ENCODE measurements around the gene JAM2.

JAM2 gene

DNA sequence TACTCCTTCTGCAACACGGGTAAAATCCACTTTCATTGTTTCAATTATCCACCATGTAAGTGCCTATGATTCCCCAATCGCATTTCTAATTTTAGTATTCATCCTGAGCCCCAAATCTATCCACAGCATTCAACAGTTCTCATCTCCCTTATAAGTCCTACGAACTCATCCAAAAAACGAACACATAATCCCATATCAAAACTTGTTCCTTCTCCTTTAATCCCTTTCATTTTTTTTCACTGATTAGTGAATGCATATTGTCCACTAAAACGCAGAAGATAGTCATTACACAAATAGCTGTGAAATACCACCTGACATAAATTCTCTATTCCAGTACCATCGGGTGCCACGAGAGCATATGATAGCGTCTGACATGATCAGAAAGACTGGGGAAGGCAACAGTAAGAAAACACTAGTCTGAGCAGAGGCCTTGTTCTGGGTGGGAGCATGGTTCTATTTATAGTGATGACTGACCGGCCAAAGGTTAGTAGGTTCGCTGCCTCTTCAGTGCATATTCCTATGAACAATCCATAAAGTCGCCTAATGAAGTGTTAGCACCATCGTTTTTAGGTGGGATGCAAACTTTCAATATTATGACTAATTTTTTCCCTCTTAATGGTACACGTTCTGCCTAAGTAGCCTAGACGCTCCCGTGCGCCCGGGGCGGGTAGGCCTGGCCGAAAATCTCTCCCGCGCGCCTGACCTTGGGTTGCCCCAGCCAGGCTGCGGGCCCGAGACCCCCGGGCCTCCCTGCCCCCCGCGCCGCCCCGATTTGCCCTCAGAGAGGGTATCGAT, 95.0 kb downstream of the JAM2 start:
- DNase-seq (ENCODE audit: low spot score) = peak; percentile 19
- TF ChIP-seq, protein P1, sequence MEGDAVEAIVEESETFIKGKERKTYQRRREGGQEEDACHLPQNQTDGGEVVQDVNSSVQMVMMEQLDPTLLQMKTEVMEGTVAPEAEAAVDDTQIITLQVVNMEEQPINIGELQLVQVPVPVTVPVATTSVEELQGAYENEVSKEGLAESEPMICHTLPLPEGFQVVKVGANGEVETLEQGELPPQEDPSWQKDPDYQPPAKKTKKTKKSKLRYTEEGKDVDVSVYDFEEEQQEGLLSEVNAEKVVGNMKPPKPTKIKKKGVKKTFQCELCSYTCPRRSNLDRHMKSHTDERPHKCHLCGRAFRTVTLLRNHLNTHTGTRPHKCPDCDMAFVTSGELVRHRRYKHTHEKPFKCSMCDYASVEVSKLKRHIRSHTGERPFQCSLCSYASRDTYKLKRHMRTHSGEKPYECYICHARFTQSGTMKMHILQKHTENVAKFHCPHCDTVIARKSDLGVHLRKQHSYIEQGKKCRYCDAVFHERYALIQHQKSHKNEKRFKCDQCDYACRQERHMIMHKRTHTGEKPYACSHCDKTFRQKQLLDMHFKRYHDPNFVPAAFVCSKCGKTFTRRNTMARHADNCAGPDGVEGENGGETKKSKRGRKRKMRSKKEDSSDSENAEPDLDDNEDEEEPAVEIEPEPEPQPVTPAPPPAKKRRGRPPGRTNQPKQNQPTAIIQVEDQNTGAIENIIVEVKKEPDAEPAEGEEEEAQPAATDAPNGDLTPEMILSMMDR (IDR thresholded peaks at IDR 0.05; ENCODE audit: extremely low read depth, insufficient read depth, missing control alignments) = no peak
- in situ Hi-C loops (cut with MboI; ENCODE audit: low pct_unique_long_range_greater_than_20kb, low sequenced_read_pairs, unreplicated experiment) = no loop called here

DNA sequence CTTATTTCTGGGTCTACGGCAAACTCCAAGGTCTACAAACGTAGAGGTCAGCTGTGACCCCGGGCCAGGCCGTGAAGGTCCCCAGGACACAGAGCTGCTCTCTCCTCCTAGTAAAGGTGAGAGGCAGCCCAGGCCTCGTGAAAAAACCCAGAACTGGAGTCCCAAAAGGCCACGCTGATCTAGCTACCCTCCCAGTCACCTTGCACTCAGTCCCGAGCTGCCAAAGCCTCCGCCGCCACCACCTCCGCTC, 95.5 kb downstream of the JAM2 start:
- in situ Hi-C loops (cut with MboI; ENCODE audit: low pct_unique_long_range_greater_than_20kb, low sequenced_read_pairs, unreplicated experiment) = no loop called here

DNA sequence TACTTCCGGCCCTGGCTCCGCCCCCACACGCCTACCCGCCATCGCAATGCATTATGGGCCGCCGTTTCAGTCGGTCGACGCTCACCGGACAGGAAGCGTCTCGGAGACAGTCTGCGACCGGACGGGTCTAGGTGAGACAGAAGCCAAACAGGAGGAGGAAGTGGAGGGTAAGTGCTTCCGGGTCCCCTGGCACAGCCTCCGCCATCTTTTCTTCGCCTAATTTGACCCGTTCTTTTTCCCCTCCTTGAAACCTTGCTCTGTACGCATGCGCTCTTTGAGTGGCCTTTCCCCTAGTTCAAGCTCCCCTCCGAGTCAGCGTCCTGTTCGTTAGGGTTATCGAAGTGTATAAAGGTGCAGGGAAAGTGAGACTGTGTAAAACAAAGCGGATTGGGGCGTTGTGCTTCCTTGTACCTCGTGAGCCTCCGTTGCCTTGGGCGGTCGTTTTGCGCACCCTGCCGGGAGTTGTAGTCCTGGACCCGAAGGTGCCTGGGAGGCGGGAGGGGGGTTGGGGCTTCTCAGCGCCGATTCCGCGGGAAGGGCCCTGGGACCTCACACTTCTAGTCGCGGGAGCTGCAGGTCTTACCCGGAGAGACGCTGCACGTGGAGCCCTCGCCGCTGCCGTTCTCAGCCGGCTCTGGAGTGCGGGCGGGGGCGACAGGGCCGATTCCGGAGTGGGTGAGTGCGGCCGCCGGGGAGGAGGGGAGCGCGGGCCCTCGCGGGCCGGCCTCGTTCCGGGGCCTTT, 96.0 kb downstream of the JAM2 start, which contains the start of the genes ATP5PF and GABPA:
Gene ATP5PF, minus strand, starts transcription at position 1 of the 742 bp plus-strand sequence. CDS start 5,110 bp downstream, outside the sequence.
Gene GABPA, plus strand, starts transcription at position 69 of the 742 bp plus-strand sequence. CDS start 6,627 bp downstream, outside the sequence.
- peak; percentile 91 for DNase-seq (ENCODE audit: low spot score)
- TF ChIP-seq, protein P1 (IDR thresholded peaks at IDR 0.05; ENCODE audit: extremely low read depth, insufficient read depth, missing control alignments) = peak; percentile 8
- in situ Hi-C loops (cut with MboI; ENCODE audit: low pct_unique_long_range_greater_than_20kb, low sequenced_read_pairs, unreplicated experiment) = no loop called here

More for the DNA sequence above, 95.5 kb downstream of the JAM2 start:
- TF ChIP-seq, protein P1 (IDR thresholded peaks at IDR 0.05; ENCODE audit: extremely low read depth, insufficient read depth, missing control alignments) = no peak
- DNase-seq (ENCODE audit: low spot score) = no peak

DNA sequence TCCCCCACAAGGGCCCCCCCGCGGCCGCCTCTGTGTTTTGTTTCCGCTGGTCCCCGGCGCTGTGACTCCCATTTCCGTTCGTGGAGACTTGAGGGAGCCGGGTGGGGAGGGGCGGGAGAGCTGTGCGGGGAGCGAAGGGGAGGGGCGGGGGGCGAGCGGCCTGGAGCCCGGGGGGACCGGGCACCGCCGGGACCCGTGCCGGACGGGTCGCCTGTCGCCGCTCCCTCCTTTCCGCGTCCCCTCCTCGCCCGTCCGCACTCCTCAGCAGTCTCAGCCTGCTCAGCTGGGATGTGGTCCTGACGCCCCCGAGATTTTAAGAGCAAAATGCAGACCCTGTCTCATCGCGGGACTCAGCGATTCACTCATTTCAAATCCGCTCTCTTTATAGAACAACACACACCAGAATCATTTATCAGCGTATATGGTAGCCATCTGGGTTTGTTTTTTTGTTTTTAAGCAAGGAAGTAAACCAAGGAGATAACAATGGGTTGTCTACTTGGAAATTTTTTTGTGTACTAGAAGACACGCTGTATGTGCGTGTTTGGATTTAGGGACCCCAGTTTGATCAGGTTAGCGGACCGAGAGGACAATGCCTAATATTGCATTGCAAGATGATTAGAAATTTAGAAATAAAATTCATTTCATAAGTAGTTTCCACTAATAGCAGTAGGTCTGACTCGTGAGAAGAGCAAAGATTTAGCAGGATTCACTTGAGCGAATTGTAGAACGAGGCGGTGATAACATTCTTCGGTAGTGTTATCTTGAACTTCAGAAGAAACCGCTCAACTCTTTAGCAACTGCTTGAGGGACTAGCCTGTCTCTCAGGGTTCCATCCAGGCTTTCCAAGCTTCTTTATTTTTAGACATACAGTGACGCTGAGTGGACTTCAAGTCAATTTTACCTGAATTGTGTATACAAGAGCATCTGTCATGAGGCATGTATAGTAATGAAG, 96.9 kb downstream of the JAM2 start:
- in situ Hi-C loops (cut with MboI; ENCODE audit: low pct_unique_long_range_greater_than_20kb, low sequenced_read_pairs, unreplicated experiment) = no loop called here
- DNase-seq (ENCODE audit: low spot score) = peak; percentile 71
- TF ChIP-seq, protein P1 (IDR thresholded peaks at IDR 0.05; ENCODE audit: extremely low read depth, insufficient read depth, missing control alignments) = no peak

DNA sequence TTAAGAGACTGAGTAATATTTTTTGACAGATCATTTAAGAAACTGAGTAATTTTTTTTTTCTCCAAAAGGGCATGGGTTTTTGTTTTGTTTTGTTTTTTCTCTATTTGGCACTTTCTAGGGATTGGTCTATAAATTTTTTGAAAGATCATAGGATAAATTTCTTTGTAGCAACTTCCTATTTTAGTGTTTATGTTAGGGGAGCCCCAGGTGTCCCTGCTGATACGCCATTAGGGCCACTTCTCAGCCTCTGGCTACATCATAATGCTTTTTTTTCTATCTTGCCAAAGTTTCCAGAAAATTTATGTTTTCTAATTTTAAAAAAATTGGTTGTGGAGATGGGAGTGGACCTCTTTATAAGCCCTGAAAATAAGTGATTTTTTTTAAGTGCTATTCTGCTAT, 98.4 kb downstream of the JAM2 start:
- in situ Hi-C loops (cut with MboI; ENCODE audit: low pct_unique_long_range_greater_than_20kb, low sequenced_read_pairs, unreplicated experiment) = no loop called here
- TF ChIP-seq, protein P1 (IDR thresholded peaks at IDR 0.05; ENCODE audit: extremely low read depth, insufficient read depth, missing control alignments) = no peak
- DNase-seq (ENCODE audit: low spot score) = no peak

DNA sequence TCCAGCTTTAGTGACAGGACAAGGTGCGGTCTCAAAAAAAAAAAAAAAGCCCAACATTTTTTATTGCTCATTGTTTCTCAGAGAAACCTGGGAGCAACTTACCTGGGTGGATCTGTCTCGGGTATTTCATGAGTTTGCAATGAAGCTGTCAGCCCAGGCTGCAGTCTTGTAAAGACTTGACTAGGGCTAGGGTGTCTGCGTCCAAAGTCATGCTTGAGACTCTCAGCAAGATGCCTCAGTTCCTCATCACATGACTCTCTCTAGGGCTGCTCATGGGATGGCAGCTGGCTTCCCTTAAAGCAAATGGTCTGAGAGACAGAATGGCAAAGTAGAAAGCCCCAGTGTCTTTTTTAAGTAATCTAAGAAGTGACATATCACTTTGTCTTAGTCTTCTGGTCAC, 103.8 kb downstream of the JAM2 start:
- in situ Hi-C loops (cut with MboI; ENCODE audit: low pct_unique_long_range_greater_than_20kb, low sequenced_read_pairs, unreplicated experiment) = no loop called here
- TF ChIP-seq, protein P1 (IDR thresholded peaks at IDR 0.05; ENCODE audit: extremely low read depth, insufficient read depth, missing control alignments) = no peak
- DNase-seq (ENCODE audit: low spot score) = no peak

Measured in GM13977 (cell line).